ENCODE measurements around the gene NTNG1.

The NTNG1 gene

GRCh38 chr1:107459204-107459904 is 318.5 kb downstream of the NTNG1 start:
- no peak for DNase-seq
- no peak for ATAC-seq
- no peaks in the 10 kb centered on the region for H3K36me3 Mint-ChIP-seq (ENCODE audit: low read depth)
- no peaks in the 10 kb centered on the region for H3K4me1 Mint-ChIP-seq
- peaks cover 3% of the 10 kb centered on the region for H3K27me3 Mint-ChIP-seq
- no peaks in the 10 kb centered on the region for H3K9me3 Mint-ChIP-seq
- no peak overlapping the region for H3K4me3 Mint-ChIP-seq
- H3K27ac Mint-ChIP-seq, result no peak overlapping the region

GRCh38 chr1:107460035-107460434 is 319.2 kb downstream of the NTNG1 start:
- Mint-ChIP-seq H3K27me3 (peaks cover 3% of the 10 kb centered on the region), H3K9me3 (no peaks in the 10 kb centered on the region), H3K27ac (no peak overlapping the region), H3K36me3 (ENCODE audit: low read depth) (no peaks in the 10 kb centered on the region), H3K4me3 (no peak overlapping the region), H3K4me1 (no peaks in the 10 kb centered on the region)
- DNase-seq (no peak), ATAC-seq (no peak)

DNA sequence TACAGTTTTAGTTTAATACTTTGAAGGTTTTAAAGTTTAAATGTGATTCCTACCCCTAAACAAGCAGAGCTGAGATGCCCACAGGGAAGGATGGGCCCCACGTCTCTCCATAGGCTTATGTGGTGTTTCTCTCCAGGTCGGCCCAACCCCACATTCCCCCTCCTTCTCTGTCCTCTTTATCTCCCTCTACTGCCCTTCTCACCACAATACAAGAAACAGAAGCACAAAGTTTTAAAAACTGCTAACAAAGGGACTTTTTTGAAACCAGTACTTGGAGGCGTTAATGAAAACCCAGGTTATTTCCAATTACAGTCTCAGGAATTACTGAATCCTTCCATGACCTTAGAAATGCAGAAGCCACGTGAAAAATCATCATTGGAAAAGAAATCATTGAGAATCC is 324.0 kb downstream of the NTNG1 start:
- Mint-ChIP-seq H3K36me3 (ENCODE audit: low read depth) (no peaks in the 10 kb centered on the region), H3K27me3 (peaks cover 9% of the 10 kb centered on the region), H3K9me3 (no peaks in the 10 kb centered on the region), H3K4me1 (no peaks in the 10 kb centered on the region), H3K4me3 (no peak overlapping the region), H3K27ac (no peak overlapping the region)
- DNase-seq (no peak), ATAC-seq (no peak)

- peaks cover 8% of the 10 kb centered on the region for H3K27me3 Mint-ChIP-seq
- H3K4me3 Mint-ChIP-seq, result no peak overlapping the region
- H3K27ac Mint-ChIP-seq, result no peak overlapping the region
- no peaks in the 10 kb centered on the region for H3K36me3 Mint-ChIP-seq (ENCODE audit: low read depth)
- H3K4me1 Mint-ChIP-seq, result no peaks in the 10 kb centered on the region
- ATAC-seq (no peak), DNase-seq (no peak)
- H3K9me3 Mint-ChIP-seq, result no peaks in the 10 kb centered on the region
These were observed 326.4 kb downstream of the NTNG1 start for GRCh38 chr1:107467286-107467685.

DNA sequence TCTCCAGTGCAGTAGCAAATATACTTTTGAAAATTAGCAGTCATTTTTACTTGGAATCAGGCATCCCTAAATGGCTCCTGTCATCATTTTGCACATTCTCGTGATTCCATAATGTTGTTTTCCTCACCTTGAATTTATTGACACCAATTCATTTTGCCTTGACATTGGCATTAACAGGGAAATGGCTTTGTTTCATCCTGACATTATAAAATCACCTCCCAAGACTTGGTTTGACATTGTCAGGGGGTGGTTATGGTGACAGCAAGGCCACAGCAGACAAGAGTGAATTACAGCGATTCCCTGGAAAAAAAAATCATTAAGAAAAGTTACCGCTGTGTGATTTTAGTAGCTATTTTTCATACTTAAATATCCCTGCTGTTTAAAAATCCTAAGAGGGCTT is 327.0 kb downstream of the NTNG1 start:
- DNase-seq (no peak), ATAC-seq (no peak)
- no peaks in the 10 kb centered on the region for H3K36me3 Mint-ChIP-seq (ENCODE audit: low read depth)
- peaks cover 9% of the 10 kb centered on the region for H3K27me3 Mint-ChIP-seq
- H3K27ac Mint-ChIP-seq, result no peak overlapping the region
- H3K4me3 Mint-ChIP-seq, result no peak overlapping the region
- H3K4me1 Mint-ChIP-seq, result no peaks in the 10 kb centered on the region
- H3K9me3 Mint-ChIP-seq, result no peaks in the 10 kb centered on the region

DNA sequence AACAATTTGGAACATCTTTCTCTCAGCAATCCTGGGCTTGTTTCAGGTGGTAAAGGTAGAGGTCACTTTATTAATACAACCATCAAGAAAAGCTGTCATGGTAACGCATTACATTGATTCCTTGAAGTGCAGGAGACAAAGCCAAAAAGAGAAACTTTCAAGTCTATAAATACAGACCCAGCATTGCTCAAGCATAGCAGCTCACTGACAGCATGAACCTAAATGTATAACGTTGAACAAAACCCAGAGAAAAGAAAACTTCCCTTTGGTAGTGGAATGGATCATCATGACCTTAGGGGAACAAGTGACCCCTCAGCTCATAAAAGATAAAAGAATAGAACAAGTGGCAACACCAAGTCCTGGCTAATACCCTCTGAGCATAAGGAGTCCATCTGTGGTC is 332.2 kb downstream of the NTNG1 start:
- Mint-ChIP-seq H3K36me3 (ENCODE audit: low read depth) (no peaks in the 10 kb centered on the region), H3K4me1 (peaks cover 15% of the 10 kb centered on the region), H3K9me3 (no peaks in the 10 kb centered on the region), H3K27me3 (peaks cover 12% of the 10 kb centered on the region), H3K27ac (no peak overlapping the region), H3K4me3 (no peak overlapping the region)
- DNase-seq (no peak), ATAC-seq (no peak)

- H3K36me3 Mint-ChIP-seq (ENCODE audit: low read depth), result no peaks in the 10 kb centered on the region
- ATAC-seq, result peak; percentile 88
- no peaks in the 10 kb centered on the region for H3K9me3 Mint-ChIP-seq
- peaks cover 15% of the 10 kb centered on the region for H3K4me1 Mint-ChIP-seq
- H3K27ac Mint-ChIP-seq, result no peak overlapping the region
- no peak overlapping the region for H3K4me3 Mint-ChIP-seq
- peaks cover 21% of the 10 kb centered on the region for H3K27me3 Mint-ChIP-seq
- DNase-seq, result no peak
These were observed 334.2 kb downstream of the NTNG1 start for GRCh38 chr1:107474877-107475612.

- ATAC-seq, result no peak
- H3K9me3 Mint-ChIP-seq, result no peaks in the 10 kb centered on the region
- H3K4me1 Mint-ChIP-seq, result peaks cover 18% of the 10 kb centered on the region
- no peak overlapping the region for H3K27ac Mint-ChIP-seq
- no peak for DNase-seq
- H3K4me3 Mint-ChIP-seq, result no peak overlapping the region
- H3K36me3 Mint-ChIP-seq (ENCODE audit: low read depth), result no peaks in the 10 kb centered on the region
- peaks cover 31% of the 10 kb centered on the region for H3K27me3 Mint-ChIP-seq
These were observed 336.4 kb downstream of the NTNG1 start for GRCh38 chr1:107477233-107477632.

- ATAC-seq (no peak), DNase-seq (no peak)
- Mint-ChIP-seq H3K4me1 (peaks cover 14% of the 10 kb centered on the region), H3K27ac (no peak overlapping the region), H3K36me3 (ENCODE audit: low read depth) (no peaks in the 10 kb centered on the region), H3K27me3 (peaks cover 28% of the 10 kb centered on the region), H3K4me3 (no peak overlapping the region), H3K9me3 (no peaks in the 10 kb centered on the region)
These were observed 339.1 kb downstream of the NTNG1 start for GRCh38 chr1:107479865-107480350.

GRCh38 chr1:107480548-107481415 is 339.9 kb downstream of the NTNG1 start:
- peaks cover 28% of the 10 kb centered on the region for H3K27me3 Mint-ChIP-seq

DNA sequence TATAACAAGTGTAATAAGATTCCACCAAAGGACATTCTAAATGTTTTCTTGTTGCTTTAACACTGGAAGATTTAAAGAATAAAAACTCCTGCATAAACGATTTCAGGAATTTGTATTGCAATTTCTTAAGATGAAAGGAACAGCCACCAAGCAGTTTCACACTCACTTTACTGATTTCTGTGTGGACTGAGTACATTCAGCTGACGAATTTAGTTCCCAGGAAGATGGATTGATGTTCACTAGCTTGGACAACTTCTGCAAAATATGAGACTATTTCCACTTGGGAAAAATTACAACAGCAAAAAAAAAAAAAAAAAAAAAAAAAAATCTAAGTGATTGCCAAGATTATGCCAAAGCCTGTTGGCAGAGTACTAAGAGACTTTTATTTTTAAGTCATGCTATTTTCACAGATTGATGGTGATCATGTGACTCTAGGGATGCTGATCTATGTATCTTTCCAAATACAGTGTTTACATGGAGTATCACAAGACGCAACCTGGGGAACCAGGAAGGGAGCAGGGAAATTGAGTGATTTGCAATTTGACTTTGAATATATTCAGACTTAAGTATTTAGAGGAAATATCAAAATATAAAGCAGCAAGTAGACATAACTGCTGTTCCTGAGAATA is 341.0 kb downstream of the NTNG1 start:
- Mint-ChIP-seq H3K9me3 (no peaks in the 10 kb centered on the region), H3K27ac (no peak overlapping the region), H3K4me3 (no peak overlapping the region), H3K27me3 (peaks cover 25% of the 10 kb centered on the region), H3K36me3 (ENCODE audit: low read depth) (no peaks in the 10 kb centered on the region), H3K4me1 (peaks cover 3% of the 10 kb centered on the region)
- DNase-seq (no peak), ATAC-seq (no peak)

More at GRCh38 chr1:107480548-107481415, 339.9 kb downstream of the NTNG1 start:
- H3K36me3 Mint-ChIP-seq (ENCODE audit: low read depth), result no peaks in the 10 kb centered on the region
- no peak overlapping the region for H3K27ac Mint-ChIP-seq
- peak overlapping the region; percentile 10 for H3K4me3 Mint-ChIP-seq
- no peaks in the 10 kb centered on the region for H3K9me3 Mint-ChIP-seq
- DNase-seq (no peak), ATAC-seq (peak; percentile 40)
- H3K4me1 Mint-ChIP-seq, result peaks cover 6% of the 10 kb centered on the region

GRCh38 chr1:107483949-107484348 is 343.1 kb downstream of the NTNG1 start:
- Mint-ChIP-seq H3K9me3 (no peaks in the 10 kb centered on the region), H3K27me3 (peaks cover 24% of the 10 kb centered on the region), H3K4me3 (no peak overlapping the region), H3K36me3 (ENCODE audit: low read depth) (no peaks in the 10 kb centered on the region), H3K27ac (no peak overlapping the region), H3K4me1 (peaks cover 3% of the 10 kb centered on the region)
- ATAC-seq (no peak), DNase-seq (no peak)

DNA sequence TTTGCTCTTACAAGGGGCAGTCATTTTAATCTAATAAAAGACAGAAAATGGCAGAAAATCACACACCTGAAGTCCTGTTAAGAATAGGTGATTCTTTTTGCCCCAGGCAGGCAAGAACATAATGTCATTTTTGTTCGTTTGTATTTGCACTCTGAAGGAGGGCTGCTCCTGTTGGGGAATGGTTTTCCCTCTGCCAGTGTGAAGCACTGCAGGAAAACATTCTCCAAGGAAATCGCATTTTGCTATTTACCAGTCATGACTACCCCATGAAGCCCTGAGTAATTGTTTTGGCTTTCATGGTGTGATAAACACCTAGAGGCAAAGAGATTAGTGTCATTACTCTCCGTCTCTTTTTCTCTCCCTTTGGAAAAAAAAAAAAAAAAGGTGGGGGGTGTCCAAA is 345.5 kb downstream of the NTNG1 start:
- Mint-ChIP-seq H3K9me3 (no peaks in the 10 kb centered on the region), H3K27me3 (peaks cover 8% of the 10 kb centered on the region), H3K4me1 (no peaks in the 10 kb centered on the region), H3K4me3 (no peak overlapping the region), H3K36me3 (ENCODE audit: low read depth) (no peaks in the 10 kb centered on the region), H3K27ac (no peak overlapping the region)
- ATAC-seq (no peak), DNase-seq (no peak)

DNA sequence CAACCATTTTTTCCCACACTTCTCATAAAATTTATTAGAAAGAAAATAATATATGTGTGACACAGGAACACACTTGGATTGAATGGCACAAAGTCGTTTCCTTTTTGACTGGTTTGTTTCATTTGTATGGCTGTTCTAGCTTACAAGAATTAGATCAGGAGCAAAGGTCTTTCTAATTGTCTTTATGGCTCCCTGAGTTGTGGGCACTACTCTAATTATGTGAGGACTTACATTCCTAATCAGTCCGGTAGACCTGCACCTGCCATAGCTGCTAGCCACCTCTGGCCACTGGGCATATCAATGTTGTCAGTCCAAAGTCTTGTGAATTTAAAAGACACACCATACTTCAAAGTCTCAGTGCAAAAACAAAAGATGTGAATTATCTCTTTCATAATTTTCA is 346.7 kb downstream of the NTNG1 start:
- peaks cover 5% of the 10 kb centered on the region for H3K27me3 Mint-ChIP-seq
- H3K9me3 Mint-ChIP-seq, result no peaks in the 10 kb centered on the region
- ATAC-seq, result no peak
- no peak overlapping the region for H3K27ac Mint-ChIP-seq
- no peak for DNase-seq
- no peak overlapping the region for H3K4me3 Mint-ChIP-seq
- H3K36me3 Mint-ChIP-seq (ENCODE audit: low read depth), result no peaks in the 10 kb centered on the region
- H3K4me1 Mint-ChIP-seq, result no peaks in the 10 kb centered on the region

Measured in activated naive CD8-positive, alpha-beta T cell treated with anti-CD3 and anti-CD28 coated beads, Interleukin-2, amount 50 U/mL, for 24 hours (primary cell).